Measurements from ENCODE around the gene FXYD4.

The FXYD4 gene

DNA sequence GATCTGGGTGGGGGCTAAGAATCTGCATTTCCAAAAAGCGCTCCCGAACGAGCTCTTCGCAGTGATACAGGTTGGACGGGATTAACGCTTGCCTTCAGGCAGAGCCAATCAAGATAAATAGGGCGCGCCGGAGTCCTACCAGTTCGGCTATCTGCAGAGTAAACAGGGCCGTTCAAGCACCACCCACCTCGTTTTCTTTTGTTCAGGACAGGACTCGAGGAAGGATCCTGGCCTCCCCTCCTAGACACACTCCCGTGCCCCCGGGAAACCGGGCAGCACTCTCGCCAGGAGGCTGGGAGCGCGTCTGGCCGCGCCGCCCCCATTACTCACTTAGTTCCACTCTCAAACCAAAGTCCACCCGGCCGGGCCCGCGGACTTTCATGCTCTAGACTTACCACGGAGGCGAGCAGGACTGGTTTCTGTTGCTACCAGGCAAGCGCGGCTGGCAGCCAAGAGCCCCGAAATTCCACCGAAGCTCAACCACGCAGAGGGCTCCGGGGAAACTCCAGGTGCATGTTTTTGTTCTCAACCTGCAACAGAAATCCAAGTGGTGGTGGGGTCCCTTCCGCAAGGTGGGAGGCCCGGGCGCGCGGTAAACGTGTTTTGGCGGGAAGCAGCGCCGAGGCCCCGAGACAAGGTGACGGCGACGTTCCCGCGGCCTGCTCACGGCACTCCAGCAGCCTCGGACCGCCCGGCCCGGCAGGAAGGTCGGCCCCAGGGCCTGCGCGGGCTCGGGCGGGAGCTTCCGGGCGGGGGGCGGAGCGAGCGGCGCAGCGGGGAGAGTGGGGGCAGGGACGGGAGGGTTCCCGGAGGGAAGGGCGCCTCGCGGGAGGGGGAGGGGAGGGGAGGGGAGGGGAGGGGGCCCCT is 24.9 kb downstream of the FXYD4 start:
- no peak for DNase-seq (ENCODE audit: low spot score)

DNA sequence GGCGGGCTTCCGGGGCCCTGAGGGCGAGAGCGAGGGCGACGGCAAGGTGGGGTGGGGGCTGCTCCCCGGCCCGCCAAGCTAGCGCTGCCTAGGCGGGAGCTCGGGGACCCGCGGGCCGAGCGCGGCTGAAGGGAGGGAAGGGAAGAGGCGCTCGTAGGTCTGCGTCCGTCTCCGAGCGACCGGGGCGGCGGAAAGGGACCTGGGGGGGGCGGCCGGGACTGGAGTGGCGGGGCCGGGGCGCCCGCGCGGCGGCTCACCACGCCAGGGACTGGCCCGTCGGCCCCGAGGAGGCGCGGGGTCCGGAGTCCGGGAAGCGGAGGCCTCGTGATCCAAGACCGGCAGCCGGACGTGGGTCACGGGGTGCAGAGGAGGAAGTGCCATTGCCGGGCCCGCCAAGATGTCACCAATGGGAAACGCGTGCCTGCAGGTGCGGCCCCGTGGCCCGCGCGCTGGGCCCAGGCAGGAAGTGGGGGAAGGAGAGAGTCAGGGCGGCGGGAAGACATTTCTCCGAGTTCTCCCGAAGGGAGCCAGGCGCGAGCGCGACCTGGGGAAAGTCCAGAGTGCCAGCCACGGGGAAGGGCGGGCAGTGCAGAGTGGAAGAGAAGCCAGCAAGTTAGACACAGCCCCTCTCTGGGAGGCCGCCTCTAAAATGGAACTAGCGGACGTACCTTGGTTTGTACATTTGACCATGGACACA is 25.6 kb downstream of the FXYD4 start:
- DNase-seq (ENCODE audit: low spot score) = peak; percentile 79

- no peak for DNase-seq (ENCODE audit: low spot score)
Measured at GRCh38 chr10:43398939-43399319, 27.5 kb downstream of the FXYD4 start.

GRCh38 chr10:43399320-43400310 is 28.2 kb downstream of the FXYD4 start:
- no peak for DNase-seq (ENCODE audit: low spot score)

DNA sequence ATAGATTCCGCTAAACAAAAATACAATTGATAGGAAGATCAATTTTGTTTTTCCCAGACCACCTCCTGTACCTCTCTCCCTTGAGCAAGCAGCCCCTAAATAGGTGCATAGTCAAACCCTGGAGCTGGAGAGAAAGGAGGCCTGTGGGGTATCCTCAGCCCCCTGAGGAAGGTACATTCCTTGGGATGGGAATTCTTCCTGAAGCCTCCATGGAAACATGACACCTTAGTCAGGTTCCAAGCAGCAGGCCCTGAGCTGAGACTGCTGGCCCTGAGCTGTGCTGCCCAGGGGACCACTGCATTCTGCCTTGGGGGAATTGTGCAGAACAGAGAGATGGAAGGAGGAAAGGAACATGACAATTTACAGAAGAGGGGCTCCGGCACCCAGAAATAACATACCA is 30.2 kb downstream of the FXYD4 start:
- DNase-seq (ENCODE audit: low spot score) = no peak

GRCh38 chr10:43402176-43402575 is 30.7 kb downstream of the FXYD4 start:
- DNase-seq (ENCODE audit: low spot score) = no peak

GRCh38 chr10:43402880-43403452 is 31.5 kb downstream of the FXYD4 start:
- DNase-seq (ENCODE audit: low spot score) = no peak

GRCh38 chr10:43403911-43404703 is 32.7 kb downstream of the FXYD4 start:
- no peak for DNase-seq (ENCODE audit: low spot score)

GRCh38 chr10:43404704-43405084 is 33.3 kb downstream of the FXYD4 start:
- peak; percentile 55 for DNase-seq (ENCODE audit: low spot score)

DNA sequence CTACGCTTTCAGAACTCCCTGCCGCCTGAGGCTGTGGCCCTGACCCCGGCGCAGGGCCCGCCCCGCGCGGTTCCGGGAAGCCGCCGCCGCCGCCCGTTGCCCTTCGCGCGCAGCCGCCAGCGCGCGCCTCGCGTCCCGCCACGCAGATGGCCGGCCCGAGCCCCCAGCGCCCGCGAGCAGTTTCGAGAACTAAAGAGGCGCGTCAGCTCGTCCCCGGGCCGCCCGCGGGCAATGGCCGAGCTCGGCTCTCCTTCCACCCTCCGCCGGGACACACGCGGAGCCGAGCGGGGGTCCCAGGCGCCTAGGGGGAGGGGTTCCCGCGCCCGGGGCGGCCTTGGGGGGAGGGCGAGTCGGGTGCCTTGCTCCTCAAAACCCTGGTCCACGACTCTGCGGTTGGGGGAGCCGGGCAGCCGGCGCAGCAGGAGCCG is 35.7 kb downstream of the FXYD4 start:
- peak; percentile 66 for DNase-seq (ENCODE audit: low spot score)

DNA sequence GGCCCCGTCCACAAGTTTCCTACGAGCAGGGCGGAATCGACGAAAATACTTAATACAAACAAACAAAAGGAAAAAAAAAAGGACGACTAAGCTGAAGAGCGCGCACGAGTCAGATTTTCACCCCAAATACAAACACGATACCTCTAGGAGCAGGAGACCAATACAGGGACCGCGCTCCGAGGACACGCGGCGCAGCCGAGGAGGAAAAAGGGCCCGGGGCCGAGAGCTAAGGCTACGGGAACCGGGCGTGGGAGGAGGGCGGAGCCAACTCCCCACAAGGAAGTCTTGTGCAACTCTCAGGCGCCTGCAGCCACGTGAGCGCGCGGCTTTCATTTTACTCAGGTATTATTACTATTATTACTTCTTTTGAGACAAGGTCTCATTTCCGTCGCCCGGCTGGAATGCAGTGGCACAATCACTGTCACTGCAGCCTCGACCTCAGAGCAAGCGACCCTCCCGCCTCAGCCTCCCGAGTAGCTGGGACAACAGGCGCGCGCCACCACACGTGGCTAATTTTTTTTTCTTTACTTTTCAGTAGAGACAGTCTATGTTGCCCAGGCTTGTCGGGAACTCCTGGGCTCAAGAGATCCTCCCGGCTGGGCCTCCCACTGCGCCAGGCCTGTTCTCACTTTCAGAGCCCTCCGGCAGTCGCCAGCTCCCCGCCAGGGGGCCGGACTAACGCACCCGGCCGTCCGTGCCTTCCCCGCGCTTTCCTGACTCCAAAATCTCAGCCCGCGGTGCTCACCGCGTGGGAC is 36.3 kb downstream of the FXYD4 start:
- DNase-seq (ENCODE audit: low spot score) = peak; percentile 91

DNA sequence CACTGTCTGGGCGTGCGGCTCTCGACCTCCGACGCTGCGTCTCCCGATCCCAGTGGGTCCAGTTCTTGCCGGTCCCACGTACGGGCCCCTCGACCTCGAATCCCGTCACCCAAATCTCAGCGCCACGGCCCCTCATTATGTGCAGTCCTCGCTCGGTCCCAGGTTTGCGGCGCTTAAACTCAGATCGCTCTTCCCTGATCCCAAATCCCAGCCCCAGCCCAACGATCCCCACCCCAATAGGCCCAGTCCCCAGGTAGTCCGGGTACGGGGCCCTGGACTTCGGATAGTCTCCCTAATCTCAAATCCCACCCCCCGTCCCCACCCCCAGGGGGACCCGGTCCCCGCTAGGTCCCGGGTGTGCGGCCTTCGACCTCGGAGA is 36.9 kb downstream of the FXYD4 start:
- no peak for DNase-seq (ENCODE audit: low spot score)

DNA sequence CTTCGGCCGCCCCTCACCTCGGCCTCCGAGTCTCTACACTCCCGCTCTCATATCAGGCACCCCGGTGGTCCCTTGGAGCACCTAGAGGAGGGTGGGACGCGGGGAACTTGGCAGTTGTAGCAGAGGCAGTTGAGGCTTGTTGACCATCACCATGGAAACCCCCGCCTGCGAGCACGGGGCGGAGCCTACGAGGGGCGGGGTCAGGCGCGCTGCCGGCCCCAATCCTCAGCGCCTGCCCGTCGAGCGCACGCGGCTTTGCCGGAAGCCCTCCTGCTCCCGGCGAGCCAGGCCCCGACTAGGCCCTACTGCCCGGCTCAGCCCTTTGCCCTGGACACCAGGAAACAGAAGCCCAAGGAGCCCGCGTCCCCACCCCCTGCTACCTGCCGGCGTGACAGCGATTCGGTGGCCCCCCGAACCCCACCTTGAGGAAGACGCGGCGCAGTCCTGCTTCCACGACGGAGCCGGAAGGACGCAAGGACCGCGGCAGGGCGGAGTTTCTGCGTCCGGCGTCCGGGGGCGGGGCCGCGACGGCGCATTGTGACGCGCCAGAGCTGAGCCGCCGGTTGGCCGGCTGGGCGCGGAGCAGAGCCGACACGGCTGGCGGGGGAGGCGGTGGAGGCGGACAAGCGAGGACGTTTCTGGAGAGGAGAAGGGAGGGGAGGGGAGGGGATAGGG is 37.4 kb downstream of the FXYD4 start, which contains the start of gene HNRNPF:
TSS of gene HNRNPF (minus strand) at position 477 of the 675 bp plus-strand sequence. CDS start 21,302 bp downstream, outside the sequence.
- peak; percentile 93 for DNase-seq (ENCODE audit: low spot score)

- peak; percentile 84 for DNase-seq (ENCODE audit: low spot score)
Measured at GRCh38 chr10:43409385-43410109, 38.1 kb downstream of the FXYD4 start.

GRCh38 chr10:43410345-43410744 is 38.9 kb downstream of the FXYD4 start:
- DNase-seq (ENCODE audit: low spot score) = no peak

- DNase-seq (ENCODE audit: low spot score) = no peak
Measured at GRCh38 chr10:43411536-43411935, 40.1 kb downstream of the FXYD4 start.

DNA sequence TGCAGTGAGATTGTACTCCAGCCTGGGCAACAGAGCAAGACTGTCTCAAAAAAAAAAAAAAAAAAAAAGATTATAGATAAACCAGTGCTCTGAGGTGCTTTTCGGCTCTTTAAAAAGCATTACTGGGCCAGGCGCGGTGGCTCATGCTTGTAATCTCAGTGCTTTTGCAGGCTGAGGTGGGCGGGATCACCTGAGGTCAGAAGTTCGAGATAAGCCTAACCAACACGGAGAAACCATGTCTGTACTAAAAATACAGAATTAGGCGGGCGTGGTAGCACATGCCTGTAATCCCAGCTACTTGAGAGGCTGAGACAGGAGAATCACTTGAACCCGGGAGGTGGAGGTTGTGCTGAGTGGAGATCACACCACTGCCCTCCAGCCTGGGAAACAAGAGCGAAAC is 44.1 kb downstream of the FXYD4 start:
- DNase-seq (ENCODE audit: low spot score) = no peak

- peak; percentile 84 for DNase-seq (ENCODE audit: low spot score)
Measured at GRCh38 chr10:43417950-43418768, 46.7 kb downstream of the FXYD4 start.
